Activated CD4-positive, alpha-beta memory T cell treated with anti-CD3 and anti-CD28 coated beads, Interleukin-2, amount 10 ng/mL, durations not matched to agents 7 days and 5 days (primary cell): ENCODE data around the gene SLF1. TPM values are rescaled to one million over a fixed set of nuclear protein-coding genes. Genes with fewer than 3 reads are reported as not detected.
"Not testable (repeated sequence)": the region's sequence is repeated elsewhere in the genome, so short reads cannot be mapped to it uniquely, and the experiment has no call there.

Experiments
- CTCF ChIA-PET: fragments of 350-600 bp; sonication (Branson Sonifier 250); formaldehyde crosslinking; loops from one replicate; lab custom pipeline; 2021; ENCODE audit warnings: antibody characterized with exemption, inconsistent platforms; lab: Charles Lee
- POLR2A ChIA-PET: fragments of 350-600 bp; sonication (Branson Sonifier 250); formaldehyde crosslinking; loops from one replicate; lab custom pipeline; 2021; ENCODE audit warnings: antibody characterized with exemption; lab: Charles Lee
- DNase-seq: peaks from one replicate; pipeline ENCODE4 v3.0.0-alpha.2; 2020
- H3K27ac Mint-ChIP-seq: one replicate; pipeline ENCODE4 v1.8.0; 2021; ENCODE audit warnings: mild to moderate bottlenecking, mixed read lengths
- H3K27me3 Mint-ChIP-seq: one replicate; pipeline ENCODE4 v1.8.0; 2021; ENCODE audit warnings: mixed read lengths
- H3K36me3 Mint-ChIP-seq: one replicate; pipeline ENCODE4 v1.8.0; 2021; ENCODE audit warnings: low read depth, mixed read lengths
- H3K4me1 Mint-ChIP-seq: one replicate; pipeline ENCODE4 v1.8.0; 2021; ENCODE audit warnings: mixed read lengths
- H3K4me3 Mint-ChIP-seq: one replicate; pipeline ENCODE4 v1.8.0; 2021; ENCODE audit warnings: mild to moderate bottlenecking, mixed read lengths
- H3K9me3 Mint-ChIP-seq: one replicate; pipeline ENCODE4 v1.8.0; 2021; ENCODE audit warnings: mixed read lengths
- total RNA-seq, 2 experiments: library from RNA; stranded (reverse); gene quantifications; one replicate each; pipeline ENCODE4 v1.2.3, GENCODE V29; 2021

SLF1 gene
- 10 to 100 TPM; 19.5 to 22.9 TPM for total RNA-seq

DNA sequence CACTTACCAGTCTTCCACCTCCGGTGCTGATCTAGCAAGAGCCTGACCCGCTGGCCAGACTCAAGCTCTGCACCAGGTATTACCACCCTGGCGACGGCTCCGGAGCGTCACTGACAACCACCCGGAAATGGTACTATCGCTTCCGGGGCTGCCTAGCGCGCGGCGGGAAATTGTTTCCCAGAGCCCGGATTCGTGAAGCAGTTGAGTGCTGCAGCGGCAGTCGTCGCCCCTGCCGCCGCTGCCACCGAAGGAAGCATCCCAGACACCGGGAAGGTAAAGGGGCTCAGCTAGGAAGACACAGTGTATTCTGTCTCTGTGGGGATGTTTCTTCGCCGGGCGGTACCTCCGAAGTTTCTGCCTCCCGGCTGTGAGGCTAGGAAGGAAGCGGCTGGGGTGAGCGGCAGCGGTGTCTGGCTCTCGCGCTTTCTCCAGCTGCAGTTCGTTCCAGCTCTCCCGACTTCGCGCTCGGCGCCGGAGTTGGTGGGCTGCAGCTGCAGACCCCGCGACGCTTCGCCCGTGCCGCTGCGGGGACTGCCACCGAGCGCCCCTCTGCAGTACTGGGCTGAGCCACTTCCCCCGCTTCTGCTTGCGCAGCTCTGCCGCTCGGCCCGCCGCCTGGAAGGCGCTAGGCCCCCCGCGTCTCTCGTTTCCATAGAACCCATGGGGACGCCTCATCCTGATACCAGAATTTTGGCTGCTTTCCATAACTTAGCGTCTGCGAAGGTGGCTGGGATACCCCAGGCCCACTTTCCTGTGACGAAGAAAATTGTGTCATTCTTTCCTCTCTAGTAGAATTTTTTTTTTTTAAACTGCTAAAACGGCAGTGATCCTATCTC lies at the start of gene SLF1, which contains the start of gene KIAA0825:
Gene SLF1 (plus strand): TSS at position 177 of the 836 bp plus-strand sequence. CDS start 10,142 bp downstream, outside the sequence.
Gene KIAA0825 (minus strand): TSS at position 112 of the 836 bp plus-strand sequence. CDS start 81,478 bp downstream, outside the sequence.
- H3K27ac Mint-ChIP-seq: peak within 1 kb of the TSS; percentile 74
- POLR2A ChIA-PET: interaction anchor here (0.8 to 2.7 kb wide), 8 partner anchors 8 to 45 kb away, joined by 3 to 36 read pairs (median 5); no protein-coding TSS in a partner anchor
- H3K4me1 Mint-ChIP-seq: peaks cover 54% of the 10 kb centered on the region

GRCh38 chr5:94571415-94571814 lies 47.1 kb upstream of the SLF1 start:
- H3K4me1 Mint-ChIP-seq: peaks cover 26% of the 10 kb centered on the region
- DNase-seq: no peak
- H3K27ac Mint-ChIP-seq: no peak overlapping the region
- H3K27me3 Mint-ChIP-seq: no peaks in the 10 kb centered on the region
- no peaks in the 10 kb centered on the region for H3K9me3 Mint-ChIP-seq
- H3K4me3 Mint-ChIP-seq: no peak overlapping the region
- ChIA-PET CTCF (no interaction called here), POLR2A (no interaction called here)
- H3K36me3 Mint-ChIP-seq: peaks cover 17% of the 10 kb centered on the region

More for the DNA sequence above, at the start of gene SLF1, which contains the start of gene KIAA0825:
- CTCF ChIA-PET: interaction anchor here (1.6 to 2.6 kb wide), 5 partner anchors 9 to 119 kb away, joined by 5 to 11 read pairs (median 7); no protein-coding TSS in a partner anchor
- H3K36me3 Mint-ChIP-seq: peaks cover 17% of the 10 kb centered on the region
- H3K4me3 Mint-ChIP-seq: peak within 1 kb of the TSS; percentile 88
- H3K27me3 Mint-ChIP-seq: no peaks in the 10 kb centered on the region
- DNase-seq: peak; percentile 91
- no peaks in the 10 kb centered on the region for H3K9me3 Mint-ChIP-seq

GRCh38 chr5:94573349-94573748 lies 45.1 kb upstream of the SLF1 start:
- H3K27me3 Mint-ChIP-seq, CTCF ChIA-PET, H3K27ac Mint-ChIP-seq, DNase-seq, H3K4me3 Mint-ChIP-seq, H3K9me3 Mint-ChIP-seq: not testable (repeated sequence)
- Mint-ChIP-seq H3K36me3 (peaks cover 20% of the 10 kb centered on the region), H3K4me1 (peaks cover 44% of the 10 kb centered on the region)
- POLR2A ChIA-PET: interaction anchor here (0.7 to 1.3 kb wide), 2 partner anchors 45 to 220 kb away, joined by 3 to 4 read pairs; partner anchors contain the start of genes KIAA0825 and SLF1

DNA sequence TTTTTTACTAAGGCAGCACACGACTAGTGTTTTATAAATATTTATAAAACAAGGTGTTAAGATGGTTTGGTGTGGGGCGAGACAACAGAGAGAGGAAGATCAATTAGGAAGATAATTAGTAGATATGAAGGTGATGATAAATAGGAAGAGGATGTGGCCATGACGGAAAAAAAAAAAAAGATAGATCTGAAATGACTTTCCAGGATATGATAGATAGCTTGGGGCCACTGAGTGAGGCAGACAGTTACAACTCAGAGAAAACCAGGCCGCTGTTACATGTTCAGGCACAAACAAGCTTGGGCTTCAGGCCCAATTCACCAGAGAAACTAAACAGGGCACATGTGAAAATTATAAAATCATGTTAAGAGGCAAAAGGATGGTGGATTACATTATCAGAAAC lies 43.3 kb upstream of the SLF1 start:
- peak overlapping the region; percentile 92 for H3K27ac Mint-ChIP-seq
- H3K36me3 Mint-ChIP-seq: peaks cover 22% of the 10 kb centered on the region
- H3K4me3 Mint-ChIP-seq: peak overlapping the region; percentile 31
- peaks cover 58% of the 10 kb centered on the region for H3K4me1 Mint-ChIP-seq
- ChIA-PET POLR2A (interaction anchor here (0.9 to 1.8 kb wide), 4 partner anchors 38 to 218 kb away, joined by 3 to 15 read pairs (median 4); partner anchors contain the start of genes KIAA0825 and SLF1), CTCF (no interaction called here)
- no peaks in the 10 kb centered on the region for H3K9me3 Mint-ChIP-seq
- H3K27me3 Mint-ChIP-seq: no peaks in the 10 kb centered on the region
- DNase-seq: peak; percentile 47

DNA sequence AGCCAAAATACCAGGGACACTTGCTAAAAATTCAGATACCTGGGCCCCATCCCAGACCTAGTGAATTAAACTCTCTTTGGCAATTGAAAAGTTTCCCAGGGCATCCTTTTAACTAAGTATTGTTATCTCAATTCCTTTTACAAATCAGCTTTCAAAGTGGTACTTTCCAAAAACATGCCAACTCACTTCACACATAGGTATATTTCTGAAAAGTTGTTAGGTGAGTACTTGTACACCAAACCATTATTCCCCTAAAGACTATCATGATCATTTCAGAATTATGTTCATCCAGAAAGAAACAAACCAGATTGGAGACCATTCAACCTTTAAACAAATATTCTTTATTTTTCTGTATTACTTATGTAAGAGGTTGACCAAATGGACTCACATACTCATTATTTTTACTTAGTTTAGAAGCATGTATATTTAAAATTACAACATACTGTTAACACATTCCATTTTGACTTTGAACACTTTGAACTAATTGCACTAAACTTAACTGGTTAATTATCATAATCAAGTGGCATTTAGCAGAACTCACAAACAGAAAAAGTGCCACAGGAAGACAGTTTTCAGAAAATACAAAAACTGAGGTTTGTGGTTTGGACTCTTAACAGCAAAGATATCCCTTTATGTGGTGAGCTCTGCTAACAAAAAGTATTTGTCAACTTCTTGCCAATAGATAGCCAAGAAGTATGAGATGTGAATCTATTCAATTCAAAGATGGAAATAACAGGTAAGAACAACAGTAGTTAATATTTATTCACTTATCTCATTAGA lies 40.8 kb upstream of the SLF1 start:
- Mint-ChIP-seq H3K36me3 (peaks cover 30% of the 10 kb centered on the region), H3K4me1 (peaks cover 58% of the 10 kb centered on the region), H3K27me3 (no peaks in the 10 kb centered on the region), H3K9me3 (peaks cover 3% of the 10 kb centered on the region), H3K27ac (peak overlapping the region; percentile 83), H3K4me3 (peak overlapping the region; percentile 39)
- no peak for DNase-seq
- CTCF ChIA-PET: interaction anchor here (1.0 to 1.9 kb wide), 2 partner anchors 41 to 160 kb away, joined by 3 to 7 read pairs; partner anchors contain the start of genes KIAA0825 and SLF1
- POLR2A ChIA-PET: interaction anchor here (0.8 to 4.4 kb wide), 2 partner anchors 41 to 216 kb away, joined by 4 to 36 read pairs; partner anchors contain the start of genes KIAA0825 and SLF1

- Mint-ChIP-seq H3K9me3 (peaks cover 12% of the 10 kb centered on the region), H3K36me3 (peaks cover 6% of the 10 kb centered on the region), H3K27me3 (no peaks in the 10 kb centered on the region), H3K27ac (no peak overlapping the region), H3K4me1 (no peaks in the 10 kb centered on the region), H3K4me3 (no peak overlapping the region)
- ChIA-PET CTCF (no interaction called here), POLR2A (no interaction called here)
- no peak for DNase-seq
Observed at GRCh38 chr5:94595281-94595840, 23.1 kb upstream of the SLF1 start.

DNA sequence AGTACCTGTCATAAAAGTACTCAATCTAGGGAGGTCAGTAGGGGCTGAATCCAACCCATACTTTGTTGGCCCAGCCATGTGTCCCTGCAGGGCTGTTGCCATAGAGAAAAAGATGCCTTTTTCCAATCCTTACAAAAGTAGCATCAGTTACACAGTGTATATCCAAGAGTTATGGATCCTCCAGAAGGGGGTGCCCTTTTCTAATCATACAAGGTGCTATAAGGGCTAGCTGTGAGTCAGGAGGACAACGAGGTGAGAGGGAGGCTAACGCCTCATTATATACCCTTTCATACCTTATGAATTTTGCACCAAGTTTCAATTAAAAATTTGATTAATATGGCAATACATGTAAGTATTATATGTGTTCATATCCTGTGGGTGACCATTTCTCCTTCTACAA lies 4.9 kb upstream of the SLF1 start:
- ChIA-PET POLR2A (interaction anchor here (1.0 kb wide), 1 partner anchor 8 kb away, joined by 3 read pairs; no protein-coding TSS in a partner anchor), CTCF (interaction anchor here (2.8 kb wide), 1 partner anchor 124 kb away, joined by 12 read pairs; no protein-coding TSS in a partner anchor)
- H3K4me3 Mint-ChIP-seq: no peak overlapping the region
- peaks cover 41% of the 10 kb centered on the region for H3K4me1 Mint-ChIP-seq
- H3K27ac Mint-ChIP-seq: no peak overlapping the region
- DNase-seq: no peak
- H3K36me3 Mint-ChIP-seq: no peaks in the 10 kb centered on the region
- H3K27me3 Mint-ChIP-seq: no peaks in the 10 kb centered on the region
- no peaks in the 10 kb centered on the region for H3K9me3 Mint-ChIP-seq

- ChIA-PET CTCF (interaction anchor here (2.8 kb wide), 1 partner anchor 123 kb away, joined by 12 read pairs; no protein-coding TSS in a partner anchor), POLR2A (no interaction called here)
- no peak for DNase-seq
- H3K4me1 Mint-ChIP-seq: peaks cover 44% of the 10 kb centered on the region
- peaks cover 4% of the 10 kb centered on the region for H3K36me3 Mint-ChIP-seq
- H3K27ac Mint-ChIP-seq: no peak overlapping the region
- H3K4me3 Mint-ChIP-seq: no peak overlapping the region
- no peaks in the 10 kb centered on the region for H3K27me3 Mint-ChIP-seq
- no peaks in the 10 kb centered on the region for H3K9me3 Mint-ChIP-seq
Observed at GRCh38 chr5:94614156-94614805, 4.2 kb upstream of the SLF1 start.

- Mint-ChIP-seq H3K4me1 (peaks cover 48% of the 10 kb centered on the region), H3K36me3 (peaks cover 6% of the 10 kb centered on the region), H3K27ac (no peak overlapping the region), H3K4me3 (no peak overlapping the region), H3K27me3 (no peaks in the 10 kb centered on the region), H3K9me3 (no peaks in the 10 kb centered on the region)
- no peak for DNase-seq
- ChIA-PET CTCF (interaction anchor here (2.8 kb wide), 1 partner anchor 122 kb away, joined by 12 read pairs; no protein-coding TSS in a partner anchor), POLR2A (no interaction called here)
Observed at GRCh38 chr5:94615862-94616261, 2.6 kb upstream of the SLF1 start.

- peak overlapping the region; percentile 88 for H3K4me3 Mint-ChIP-seq
- DNase-seq: no peak
- peaks cover 17% of the 10 kb centered on the region for H3K36me3 Mint-ChIP-seq
- no peaks in the 10 kb centered on the region for H3K9me3 Mint-ChIP-seq
- POLR2A ChIA-PET: interaction anchor here (0.8 to 2.7 kb wide), 8 partner anchors 8 to 44 kb away, joined by 3 to 36 read pairs (median 5); no protein-coding TSS in a partner anchor
- peaks cover 54% of the 10 kb centered on the region for H3K4me1 Mint-ChIP-seq
- CTCF ChIA-PET: interaction anchor here (1.6 to 2.6 kb wide), 5 partner anchors 8 to 120 kb away, joined by 5 to 11 read pairs (median 7); no protein-coding TSS in a partner anchor
- peak overlapping the region; percentile 74 for H3K27ac Mint-ChIP-seq
- H3K27me3 Mint-ChIP-seq: no peaks in the 10 kb centered on the region
Observed at GRCh38 chr5:94618029-94618492, 408 bp upstream of the SLF1 start.

DNA sequence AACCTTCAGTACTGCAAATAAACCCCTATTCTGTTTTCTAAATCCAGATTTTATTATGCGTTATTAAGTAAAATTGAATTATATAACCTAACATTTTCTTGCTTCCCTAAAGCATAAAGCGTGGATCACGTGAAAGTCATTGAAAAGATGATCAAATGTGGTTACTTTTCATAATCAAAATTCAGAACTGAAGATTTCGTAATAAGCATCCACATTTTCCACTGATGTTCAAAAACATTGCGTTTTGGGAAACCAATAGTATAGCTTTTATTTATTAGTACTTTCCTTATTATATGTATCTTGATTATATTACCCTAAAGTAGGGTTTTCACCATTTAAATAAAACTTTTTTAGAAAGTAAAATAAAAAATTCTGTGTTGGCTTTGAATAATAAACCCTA lies 1.8 kb downstream of the SLF1 start:
- ChIA-PET POLR2A (no interaction called here), CTCF (interaction anchor here (0.9 to 2.6 kb wide), 2 partner anchors 95 to 123 kb away, joined by 3 to 11 read pairs; no protein-coding TSS in a partner anchor)
- Mint-ChIP-seq H3K27ac (no peak overlapping the region), H3K27me3 (no peaks in the 10 kb centered on the region), H3K4me1 (peaks cover 52% of the 10 kb centered on the region), H3K9me3 (no peaks in the 10 kb centered on the region), H3K4me3 (peak overlapping the region; percentile 88), H3K36me3 (peaks cover 17% of the 10 kb centered on the region)
- no peak for DNase-seq
